IPS-20b (cell line): ENCODE results near the gene JUP.

ENCODE experiments used
- H3K27ac ChIP-seq: one replicate; pipeline ENCODE4 v1.5.1; 2013; ENCODE audit warnings: low read length
- H3K27me3 ChIP-seq: 2 replicates; pipeline ENCODE4 v1.6.1; 2013; ENCODE audit warnings: mild to moderate bottlenecking, low read length, inconsistent platforms; ENCODE audit not compliant: insufficient read depth
- H3K36me3 ChIP-seq: 2 replicates; pipeline ENCODE4 v1.6.1; 2013; ENCODE audit warnings: low read depth, mild to moderate bottlenecking, inconsistent platforms, low read length, moderate library complexity; ENCODE audit not compliant: insufficient read depth
- H3K4me1 ChIP-seq: 2 replicates; pipeline ENCODE4 v1.6.1; 2013; ENCODE audit warnings: mild to moderate bottlenecking, control low read depth, inconsistent platforms, low read length, moderate library complexity; ENCODE audit not compliant: insufficient read depth
- H3K4me3 ChIP-seq: 2 replicates; pipeline ENCODE4 v1.5.1; 2013; ENCODE audit warnings: mild to moderate bottlenecking, low read length, inconsistent platforms
- H3K9ac ChIP-seq: 2 replicates; pipeline ENCODE4 v1.6.1; 2013; ENCODE audit warnings: low read depth, mild to moderate bottlenecking, inconsistent platforms, low read length, moderate library complexity
- H3K9me3 ChIP-seq: 2 replicates; pipeline ENCODE4 v1.6.1; 2013; ENCODE audit warnings: mild to moderate bottlenecking, low read depth, low read length, inconsistent platforms; ENCODE audit not compliant: insufficient read depth

JUP gene

GRCh38 chr17:41766135-41766534 lies 20.4 kb downstream of the JUP start:
- peaks cover 94% of the 10 kb centered on the region for H3K36me3 ChIP-seq

GRCh38 chr17:41763327-41763726 lies 23.2 kb downstream of the JUP start:
- H3K27me3 ChIP-seq, result no peaks in the 10 kb centered on the region
- H3K4me1 ChIP-seq, result no peaks in the 10 kb centered on the region
- no peak overlapping the region for H3K27ac ChIP-seq
- no peak overlapping the region for H3K4me3 ChIP-seq
- no peaks in the 10 kb centered on the region for H3K9me3 ChIP-seq
- no peak overlapping the region for H3K9ac ChIP-seq
- H3K36me3 ChIP-seq, result peaks cover 87% of the 10 kb centered on the region

More at GRCh38 chr17:41766135-41766534, 20.4 kb downstream of the JUP start:
- Histone ChIP-seq H3K27ac (no peak overlapping the region), H3K4me3 (no peak overlapping the region), H3K4me1 (no peaks in the 10 kb centered on the region), H3K9me3 (no peaks in the 10 kb centered on the region), H3K27me3 (no peaks in the 10 kb centered on the region), H3K9ac (no peak overlapping the region)

GRCh38 chr17:41762841-41763240 lies 23.7 kb downstream of the JUP start:
- Histone ChIP-seq H3K4me3 (no peak overlapping the region), H3K36me3 (peaks cover 89% of the 10 kb centered on the region), H3K4me1 (no peaks in the 10 kb centered on the region), H3K9ac (no peak overlapping the region), H3K9me3 (no peaks in the 10 kb centered on the region), H3K27ac (no peak overlapping the region), H3K27me3 (no peaks in the 10 kb centered on the region)

- H3K4me3 ChIP-seq, result no peak overlapping the region
- H3K36me3 ChIP-seq, result peaks cover 89% of the 10 kb centered on the region
- H3K9me3 ChIP-seq, result no peaks in the 10 kb centered on the region
- H3K27me3 ChIP-seq, result no peaks in the 10 kb centered on the region
- H3K9ac ChIP-seq, result no peak overlapping the region
- no peak overlapping the region for H3K27ac ChIP-seq
- H3K4me1 ChIP-seq, result no peaks in the 10 kb centered on the region
Measured at GRCh38 chr17:41762391-41762790, 24.1 kb downstream of the JUP start.

- no peak overlapping the region for H3K27ac ChIP-seq
- H3K27me3 ChIP-seq, result no peaks in the 10 kb centered on the region
- no peak overlapping the region for H3K9ac ChIP-seq
- H3K4me1 ChIP-seq, result no peaks in the 10 kb centered on the region
- peaks cover 84% of the 10 kb centered on the region for H3K36me3 ChIP-seq
- H3K4me3 ChIP-seq, result no peak overlapping the region
- no peaks in the 10 kb centered on the region for H3K9me3 ChIP-seq
Measured at GRCh38 chr17:41760878-41761277, 25.6 kb downstream of the JUP start.

- H3K9me3 ChIP-seq, result no peaks in the 10 kb centered on the region
- H3K4me1 ChIP-seq, result no peaks in the 10 kb centered on the region
- no peak overlapping the region for H3K27ac ChIP-seq
- no peak overlapping the region for H3K4me3 ChIP-seq
- no peaks in the 10 kb centered on the region for H3K27me3 ChIP-seq
- no peak overlapping the region for H3K9ac ChIP-seq
- peaks cover 88% of the 10 kb centered on the region for H3K36me3 ChIP-seq
Measured at GRCh38 chr17:41758601-41759000, 27.9 kb downstream of the JUP start.

GRCh38 chr17:41754066-41754465 lies 32.4 kb downstream of the JUP start:
- Histone ChIP-seq H3K4me1 (no peaks in the 10 kb centered on the region), H3K9ac (no peak overlapping the region), H3K36me3 (peaks cover 49% of the 10 kb centered on the region), H3K4me3 (no peak overlapping the region), H3K27me3 (no peaks in the 10 kb centered on the region), H3K27ac (no peak overlapping the region), H3K9me3 (no peaks in the 10 kb centered on the region)

- H3K9me3 ChIP-seq, result no peaks in the 10 kb centered on the region
- no peak overlapping the region for H3K4me3 ChIP-seq
- H3K4me1 ChIP-seq, result no peaks in the 10 kb centered on the region
- no peak overlapping the region for H3K9ac ChIP-seq
- no peak overlapping the region for H3K27ac ChIP-seq
- peaks cover 28% of the 10 kb centered on the region for H3K36me3 ChIP-seq
- H3K27me3 ChIP-seq, result no peaks in the 10 kb centered on the region
Measured at GRCh38 chr17:41751288-41751687, 35.2 kb downstream of the JUP start.

GRCh38 chr17:41750862-41751261 lies 35.6 kb downstream of the JUP start:
- Histone ChIP-seq H3K9ac (no peak overlapping the region), H3K4me1 (no peaks in the 10 kb centered on the region), H3K36me3 (peaks cover 24% of the 10 kb centered on the region), H3K27ac (no peak overlapping the region), H3K9me3 (no peaks in the 10 kb centered on the region), H3K4me3 (no peak overlapping the region), H3K27me3 (no peaks in the 10 kb centered on the region)

- H3K9me3 ChIP-seq, result no peaks in the 10 kb centered on the region
- H3K27ac ChIP-seq, result no peak overlapping the region
- no peaks in the 10 kb centered on the region for H3K36me3 ChIP-seq
- H3K9ac ChIP-seq, result no peak overlapping the region
- no peak overlapping the region for H3K4me3 ChIP-seq
- H3K4me1 ChIP-seq, result no peaks in the 10 kb centered on the region
- no peaks in the 10 kb centered on the region for H3K27me3 ChIP-seq
Measured at GRCh38 chr17:41748275-41748674, 38.2 kb downstream of the JUP start.

GRCh38 chr17:41741709-41742108 lies 44.8 kb downstream of the JUP start:
- Histone ChIP-seq H3K36me3 (no peaks in the 10 kb centered on the region), H3K27me3 (peaks cover 12% of the 10 kb centered on the region), H3K4me3 (no peak overlapping the region), H3K4me1 (peaks cover 5% of the 10 kb centered on the region), H3K9ac (no peak overlapping the region), H3K9me3 (no peaks in the 10 kb centered on the region), H3K27ac (no peak overlapping the region)

GRCh38 chr17:41740506-41740905 lies 46.0 kb downstream of the JUP start:
- no peak overlapping the region for H3K4me3 ChIP-seq
- no peaks in the 10 kb centered on the region for H3K9me3 ChIP-seq
- peaks cover 24% of the 10 kb centered on the region for H3K27me3 ChIP-seq
- no peak overlapping the region for H3K27ac ChIP-seq
- H3K4me1 ChIP-seq, result peaks cover 5% of the 10 kb centered on the region
- no peaks in the 10 kb centered on the region for H3K36me3 ChIP-seq
- H3K9ac ChIP-seq, result no peak overlapping the region
